Measurements from ENCODE around the gene PDE4A.

DNA sequence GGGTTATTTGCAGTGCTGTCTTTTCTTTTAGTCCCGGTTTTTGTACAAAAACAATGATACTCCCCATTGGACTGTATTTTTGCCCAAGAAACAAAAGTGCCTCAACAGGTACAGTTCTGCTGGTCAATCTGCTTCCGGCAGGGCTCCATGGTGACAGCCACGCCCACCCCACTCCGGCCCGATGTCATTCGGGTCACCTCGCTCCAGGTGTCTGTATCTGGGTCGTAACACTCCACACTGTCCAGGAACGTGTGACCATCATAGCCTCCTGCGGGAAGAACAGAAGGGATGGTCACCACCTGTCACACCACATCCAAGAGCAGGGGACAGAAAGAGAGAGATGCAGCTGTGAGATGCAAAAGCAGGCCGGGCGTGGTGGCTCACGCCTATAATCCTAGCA lies 66.2 kb downstream of the PDE4A start:
- no peak for TF ChIP-seq POLR2A (IDR thresholded peaks at IDR 0.05)
- TF ChIP-seq, protein P1, sequence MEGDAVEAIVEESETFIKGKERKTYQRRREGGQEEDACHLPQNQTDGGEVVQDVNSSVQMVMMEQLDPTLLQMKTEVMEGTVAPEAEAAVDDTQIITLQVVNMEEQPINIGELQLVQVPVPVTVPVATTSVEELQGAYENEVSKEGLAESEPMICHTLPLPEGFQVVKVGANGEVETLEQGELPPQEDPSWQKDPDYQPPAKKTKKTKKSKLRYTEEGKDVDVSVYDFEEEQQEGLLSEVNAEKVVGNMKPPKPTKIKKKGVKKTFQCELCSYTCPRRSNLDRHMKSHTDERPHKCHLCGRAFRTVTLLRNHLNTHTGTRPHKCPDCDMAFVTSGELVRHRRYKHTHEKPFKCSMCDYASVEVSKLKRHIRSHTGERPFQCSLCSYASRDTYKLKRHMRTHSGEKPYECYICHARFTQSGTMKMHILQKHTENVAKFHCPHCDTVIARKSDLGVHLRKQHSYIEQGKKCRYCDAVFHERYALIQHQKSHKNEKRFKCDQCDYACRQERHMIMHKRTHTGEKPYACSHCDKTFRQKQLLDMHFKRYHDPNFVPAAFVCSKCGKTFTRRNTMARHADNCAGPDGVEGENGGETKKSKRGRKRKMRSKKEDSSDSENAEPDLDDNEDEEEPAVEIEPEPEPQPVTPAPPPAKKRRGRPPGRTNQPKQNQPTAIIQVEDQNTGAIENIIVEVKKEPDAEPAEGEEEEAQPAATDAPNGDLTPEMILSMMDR (IDR thresholded peaks at IDR 0.05): no peak
- no peak for TF ChIP-seq EP300 (IDR thresholded peaks at IDR 0.05)
